Left ventricle myocardium inferior (tissue), 1 donor: ENCODE measurements around the gene COQ9. TPM values are rescaled to one million over a fixed set of nuclear protein-coding genes. Genes with fewer than 3 reads are reported as not detected.

ENCODE experiments used
- DNase-seq: peaks from one replicate; pipeline ENCODE4 v3.0.0-alpha.2; 2020
- H3K27ac ChIP-seq: fragments of 200-600 bp; replicated peaks from 2 replicates; pipeline ENCODE4 v1.8.0; 2021
- H3K27me3 ChIP-seq: fragments of 200-600 bp; 2 replicates; pipeline ENCODE4 v1.8.0; 2021; ENCODE audit warnings: low read depth
- H3K36me3 ChIP-seq: fragments of 200-600 bp; 2 replicates; pipeline ENCODE4 v1.8.0; 2021
- H3K4me1 ChIP-seq: fragments of 200-600 bp; 2 replicates; pipeline ENCODE4 v1.8.0; 2021
- H3K4me3 ChIP-seq: fragments of 200-600 bp; 2 replicates; pipeline ENCODE4 v1.8.0; 2021; ENCODE audit warnings: mild to moderate bottlenecking, moderate library complexity
- H3K9me3 ChIP-seq: fragments of 200-600 bp; replicated peaks from 2 replicates; pipeline ENCODE4 v1.8.0; 2021
- intact Hi-C: fragments of 100-400 bp; cut with micrococcal nuclease; formaldehyde crosslinking; loops from one replicate; pipeline ENCODE4 v1.11.0; 2022
- total RNA-seq: library from RNA; stranded (reverse); fragmentation: NEBNext Ultra II Directional; extraction: Animal tissue kit (Norgen Biotek cat#: 25700); gene quantifications from one replicate; pipeline ENCODE4 v1.2.1, GENCODE V29; 2021
- TF ChIP-seq, protein P1 (sequence below): fragments of 200-600 bp; IDR thresholded peaks from 2 replicates; pipeline ENCODE4 v1.8.0; 2021; ENCODE audit warnings: antibody characterized with exemption, mild to moderate bottlenecking, borderline replicate concordance
- donor health status: DM: no; HTN: yes; CAD: no; lungs with severe emphysema.

Gene COQ9
- total RNA-seq, 1 donor from 2014 or later: 234 TPM

DNA sequence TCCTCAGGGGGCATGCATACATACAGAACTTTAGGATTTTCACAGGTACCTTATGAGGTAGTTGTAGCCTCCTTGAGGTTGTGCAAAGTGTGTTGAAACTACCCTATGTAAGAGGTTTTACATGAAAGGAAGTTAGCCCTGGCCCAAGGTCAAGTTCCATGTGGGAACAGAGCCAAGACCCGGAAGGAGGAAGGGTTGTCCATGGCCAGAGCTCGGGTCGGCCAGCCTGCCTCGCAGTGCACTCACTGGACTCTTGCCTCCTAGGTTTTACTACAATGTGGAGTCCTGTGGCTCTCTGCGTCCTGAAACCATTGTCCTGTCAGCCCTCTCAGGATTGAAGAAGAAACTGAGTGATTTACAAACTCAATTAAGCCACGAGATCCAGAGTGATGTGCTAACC, 23.4 kb downstream of the COQ9 start:
- intact Hi-C loops: no loop called here
- Histone ChIP-seq H3K27ac (peak overlapping the region; percentile 54), H3K9me3 (no peaks in the 10 kb centered on the region), H3K27me3 (no peaks in the 10 kb centered on the region), H3K36me3 (peaks cover 88% of the 10 kb centered on the region), H3K4me1 (peaks cover 31% of the 10 kb centered on the region), H3K4me3 (no peak overlapping the region)
- peak; percentile 72 for DNase-seq
- TF ChIP-seq, protein P1, sequence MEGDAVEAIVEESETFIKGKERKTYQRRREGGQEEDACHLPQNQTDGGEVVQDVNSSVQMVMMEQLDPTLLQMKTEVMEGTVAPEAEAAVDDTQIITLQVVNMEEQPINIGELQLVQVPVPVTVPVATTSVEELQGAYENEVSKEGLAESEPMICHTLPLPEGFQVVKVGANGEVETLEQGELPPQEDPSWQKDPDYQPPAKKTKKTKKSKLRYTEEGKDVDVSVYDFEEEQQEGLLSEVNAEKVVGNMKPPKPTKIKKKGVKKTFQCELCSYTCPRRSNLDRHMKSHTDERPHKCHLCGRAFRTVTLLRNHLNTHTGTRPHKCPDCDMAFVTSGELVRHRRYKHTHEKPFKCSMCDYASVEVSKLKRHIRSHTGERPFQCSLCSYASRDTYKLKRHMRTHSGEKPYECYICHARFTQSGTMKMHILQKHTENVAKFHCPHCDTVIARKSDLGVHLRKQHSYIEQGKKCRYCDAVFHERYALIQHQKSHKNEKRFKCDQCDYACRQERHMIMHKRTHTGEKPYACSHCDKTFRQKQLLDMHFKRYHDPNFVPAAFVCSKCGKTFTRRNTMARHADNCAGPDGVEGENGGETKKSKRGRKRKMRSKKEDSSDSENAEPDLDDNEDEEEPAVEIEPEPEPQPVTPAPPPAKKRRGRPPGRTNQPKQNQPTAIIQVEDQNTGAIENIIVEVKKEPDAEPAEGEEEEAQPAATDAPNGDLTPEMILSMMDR: no peak

DNA sequence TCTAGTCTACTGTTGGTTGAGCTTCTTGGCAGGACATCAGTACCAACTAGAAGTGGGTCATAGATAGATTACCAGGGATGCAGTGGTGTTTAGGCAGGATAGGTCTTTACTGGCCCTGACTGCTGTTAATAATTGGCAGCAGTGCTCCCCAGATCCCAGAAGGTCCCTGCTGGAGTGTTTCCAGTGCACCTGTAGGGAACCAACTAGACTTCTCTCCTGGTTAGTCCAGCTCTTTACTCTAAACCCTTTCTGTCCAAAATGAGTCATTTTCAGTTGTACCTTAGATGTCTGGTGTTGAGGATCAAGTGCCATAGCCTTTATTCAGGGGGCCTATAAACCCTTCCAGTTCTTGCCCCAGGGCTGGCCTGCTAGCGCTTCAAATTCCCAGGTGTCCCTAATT, 23.9 kb downstream of the COQ9 start:
- Histone ChIP-seq H3K9me3 (no peaks in the 10 kb centered on the region), H3K36me3 (peaks cover 83% of the 10 kb centered on the region), H3K27ac (peak overlapping the region; percentile 54), H3K4me1 (peaks cover 34% of the 10 kb centered on the region), H3K4me3 (no peak overlapping the region), H3K27me3 (no peaks in the 10 kb centered on the region)
- DNase-seq: no peak
- intact Hi-C loops: no loop called here
- TF ChIP-seq, protein P1: no peak

DNA sequence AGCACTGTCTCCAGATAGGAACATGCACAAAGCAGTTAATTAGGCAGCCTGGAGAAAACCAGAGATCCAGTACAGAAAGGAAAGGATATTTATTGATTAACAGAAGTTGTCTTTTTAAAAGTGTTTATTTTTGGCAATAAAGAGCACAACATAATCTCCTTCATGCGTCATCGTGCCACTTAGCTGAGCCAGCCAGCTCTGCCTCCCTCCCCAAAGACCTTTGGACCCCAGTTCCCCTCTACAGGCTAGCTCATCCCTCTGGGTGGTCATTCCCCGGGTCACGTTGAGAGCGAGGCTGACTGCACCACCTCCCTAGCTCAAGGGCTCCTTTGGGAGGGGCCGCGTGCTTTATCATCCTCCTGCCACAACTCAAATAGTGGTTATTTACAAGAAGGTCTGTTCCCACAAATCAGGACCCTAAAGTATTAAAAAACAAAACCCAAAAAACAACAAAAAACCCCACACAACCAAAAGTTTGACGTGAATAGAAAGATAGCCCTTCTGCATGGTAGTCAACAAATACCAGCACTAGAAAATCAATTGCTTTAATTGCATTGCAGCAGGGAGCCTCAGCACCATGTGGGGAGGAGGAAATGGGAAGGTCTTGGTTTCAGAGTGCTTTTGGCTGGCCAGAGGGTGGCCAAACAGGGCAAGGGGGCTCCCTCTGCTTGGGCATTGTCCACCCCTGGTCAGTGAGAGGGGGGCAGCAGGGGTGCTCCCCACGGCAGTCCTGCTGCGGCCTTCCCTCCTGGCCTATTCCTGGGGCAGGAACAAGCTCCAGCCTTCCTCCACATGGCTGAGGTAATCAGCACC, 24.8 kb downstream of the COQ9 start:
- Histone ChIP-seq H3K4me1 (peaks cover 42% of the 10 kb centered on the region), H3K36me3 (peaks cover 75% of the 10 kb centered on the region), H3K9me3 (no peaks in the 10 kb centered on the region), H3K27me3 (no peaks in the 10 kb centered on the region), H3K4me3 (no peak overlapping the region), H3K27ac (no peak overlapping the region)
- intact Hi-C loops: no loop called here
- DNase-seq: no peak
- TF ChIP-seq, protein P1: no peak

DNA sequence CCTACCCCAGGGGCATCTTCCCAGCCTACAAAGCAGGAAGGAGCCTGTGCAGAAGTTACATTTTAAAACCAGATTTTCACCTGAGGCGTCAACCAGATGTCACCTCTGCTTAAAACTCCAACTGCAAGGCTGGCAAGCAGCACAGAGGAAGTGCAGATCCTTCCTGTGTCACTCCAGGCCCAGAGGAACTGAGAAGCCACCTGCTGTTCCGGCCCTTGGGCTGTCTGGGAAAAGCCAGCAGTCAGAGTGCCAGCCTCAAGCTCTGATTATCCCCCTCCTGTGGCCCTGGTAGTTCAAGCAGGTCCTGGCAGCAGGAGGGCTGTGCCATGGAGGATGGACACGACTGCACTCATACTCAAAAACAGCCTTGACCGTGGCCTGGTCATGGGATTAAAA, 25.4 kb downstream of the COQ9 start:
- TF ChIP-seq, protein P1: no peak
- H3K9me3 ChIP-seq: no peaks in the 10 kb centered on the region
- intact Hi-C loops: no loop called here
- DNase-seq: no peak
- no peaks in the 10 kb centered on the region for H3K27me3 ChIP-seq
- H3K4me3 ChIP-seq: no peak overlapping the region
- no peak overlapping the region for H3K27ac ChIP-seq
- H3K4me1 ChIP-seq: peaks cover 48% of the 10 kb centered on the region
- peaks cover 69% of the 10 kb centered on the region for H3K36me3 ChIP-seq

DNA sequence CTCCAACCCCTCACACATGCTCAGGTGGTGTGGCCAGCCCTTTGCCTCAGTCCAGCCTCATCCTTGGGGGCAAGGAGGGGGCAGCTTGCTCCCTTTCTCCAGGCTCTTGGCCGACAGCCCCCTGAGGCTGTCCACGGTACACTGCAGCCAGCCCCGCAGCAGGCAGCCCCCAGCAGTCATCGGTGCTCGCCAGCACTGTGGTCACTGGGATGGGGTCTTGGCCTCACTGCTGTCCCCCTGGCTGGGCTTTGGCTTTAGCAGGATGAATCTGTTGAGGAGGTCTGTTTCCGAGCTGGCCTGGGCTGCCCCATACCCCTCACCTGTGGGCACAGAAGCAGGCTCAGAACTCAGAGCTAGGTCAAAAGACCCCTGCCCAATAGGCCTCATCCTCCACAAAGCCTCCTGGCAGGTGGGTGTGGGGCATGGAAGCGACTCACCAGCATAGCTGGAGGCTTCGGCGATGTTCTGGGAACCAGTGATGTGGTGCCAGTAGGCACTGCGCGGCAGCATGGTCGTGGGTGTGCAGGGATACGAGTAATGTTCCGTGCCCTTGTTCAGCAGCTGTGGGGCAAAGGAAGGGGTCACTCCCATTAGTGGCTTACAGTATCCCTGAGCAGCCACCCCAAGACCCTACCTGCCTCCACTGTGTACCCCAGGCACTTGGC, 26.0 kb downstream of the COQ9 start:
- Histone ChIP-seq H3K9me3 (no peaks in the 10 kb centered on the region), H3K36me3 (peaks cover 62% of the 10 kb centered on the region), H3K4me1 (peaks cover 55% of the 10 kb centered on the region), H3K27ac (no peak overlapping the region), H3K4me3 (no peak overlapping the region), H3K27me3 (no peaks in the 10 kb centered on the region)
- intact Hi-C loops: no loop called here
- no peak for DNase-seq
- TF ChIP-seq, protein P1: no peak
